ENCODE measurements around the gene GSG1L2.

DNA sequence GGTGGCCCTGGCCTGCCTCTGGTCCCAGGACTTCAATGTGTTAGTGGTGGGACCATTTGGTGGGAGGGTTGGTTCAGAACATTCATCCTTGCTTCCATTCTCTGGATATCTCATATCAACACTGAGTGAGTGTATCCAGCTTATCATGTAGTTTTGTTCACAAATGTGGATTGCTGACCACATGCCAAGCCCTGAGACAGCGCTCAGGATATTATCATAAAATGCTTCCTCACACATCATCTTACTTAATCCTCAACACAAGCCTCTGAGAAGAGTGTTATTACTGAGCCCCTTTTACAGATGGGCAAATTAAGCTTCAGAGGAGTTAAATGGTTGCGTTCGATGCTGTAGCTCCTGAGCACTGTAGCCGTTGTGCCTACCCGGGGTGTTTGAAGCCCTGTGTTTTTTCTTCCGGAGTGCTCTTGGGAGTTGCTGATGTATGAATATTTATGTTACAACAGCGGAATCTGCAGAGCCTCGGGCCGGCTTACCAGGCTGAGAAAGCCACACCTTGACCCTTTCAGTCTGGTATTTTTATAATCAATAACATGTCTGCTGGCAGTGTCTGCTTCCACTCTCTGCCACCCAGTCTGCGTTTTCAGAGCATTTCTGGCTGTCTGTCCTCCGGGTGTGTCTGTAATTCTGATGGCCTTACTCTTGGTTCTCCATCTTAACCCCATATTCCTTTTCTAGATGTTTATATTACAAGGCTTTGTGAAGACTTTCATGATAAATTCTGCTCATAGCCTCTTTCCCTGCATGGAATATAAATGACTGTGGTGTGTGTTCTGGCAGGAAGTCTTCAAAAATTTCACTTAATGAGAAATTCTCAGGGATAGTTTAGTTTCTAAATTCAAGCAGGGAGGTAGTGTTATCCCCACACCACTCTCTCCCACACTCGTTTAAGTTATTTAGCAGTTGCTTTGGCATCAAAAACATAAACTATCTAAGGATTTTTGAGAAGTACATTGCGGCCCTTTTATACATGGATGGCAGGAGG lies 6.7 kb upstream of the GSG1L2 start:
- TF ChIP-seq, protein P1, sequence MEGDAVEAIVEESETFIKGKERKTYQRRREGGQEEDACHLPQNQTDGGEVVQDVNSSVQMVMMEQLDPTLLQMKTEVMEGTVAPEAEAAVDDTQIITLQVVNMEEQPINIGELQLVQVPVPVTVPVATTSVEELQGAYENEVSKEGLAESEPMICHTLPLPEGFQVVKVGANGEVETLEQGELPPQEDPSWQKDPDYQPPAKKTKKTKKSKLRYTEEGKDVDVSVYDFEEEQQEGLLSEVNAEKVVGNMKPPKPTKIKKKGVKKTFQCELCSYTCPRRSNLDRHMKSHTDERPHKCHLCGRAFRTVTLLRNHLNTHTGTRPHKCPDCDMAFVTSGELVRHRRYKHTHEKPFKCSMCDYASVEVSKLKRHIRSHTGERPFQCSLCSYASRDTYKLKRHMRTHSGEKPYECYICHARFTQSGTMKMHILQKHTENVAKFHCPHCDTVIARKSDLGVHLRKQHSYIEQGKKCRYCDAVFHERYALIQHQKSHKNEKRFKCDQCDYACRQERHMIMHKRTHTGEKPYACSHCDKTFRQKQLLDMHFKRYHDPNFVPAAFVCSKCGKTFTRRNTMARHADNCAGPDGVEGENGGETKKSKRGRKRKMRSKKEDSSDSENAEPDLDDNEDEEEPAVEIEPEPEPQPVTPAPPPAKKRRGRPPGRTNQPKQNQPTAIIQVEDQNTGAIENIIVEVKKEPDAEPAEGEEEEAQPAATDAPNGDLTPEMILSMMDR (conservative IDR thresholded peaks at IDR 0.05; ENCODE audit: low read depth, low read length), result no peak
- TF ChIP-seq RAD21 (IDR thresholded peaks at IDR 0.05; ENCODE audit: low read length) (no peak), POLR2A (IDR thresholded peaks at IDR 0.05; ENCODE audit: low read depth, low read length) (no peak), CEBPB (IDR thresholded peaks at IDR 0.05; ENCODE audit: low read depth, low read length) (no peak), FOS (IDR thresholded peaks at IDR 0.05; ENCODE audit: low read depth, low read length) (no peak), MXI1 (IDR thresholded peaks at IDR 0.05; ENCODE audit: borderline replicate concordance, low read depth, low read length) (no peak), SMC3 (IDR thresholded peaks at IDR 0.05; ENCODE audit: low read depth, low read length) (no peak), MAZ (IDR thresholded peaks at IDR 0.05; ENCODE audit: borderline replicate concordance, low read depth, low read length) (no peak), RCOR1 (IDR thresholded peaks at IDR 0.05; ENCODE audit: insufficient replicate concordance, low read length) (no peak)
- TF ChIP-seq, protein P2, sequence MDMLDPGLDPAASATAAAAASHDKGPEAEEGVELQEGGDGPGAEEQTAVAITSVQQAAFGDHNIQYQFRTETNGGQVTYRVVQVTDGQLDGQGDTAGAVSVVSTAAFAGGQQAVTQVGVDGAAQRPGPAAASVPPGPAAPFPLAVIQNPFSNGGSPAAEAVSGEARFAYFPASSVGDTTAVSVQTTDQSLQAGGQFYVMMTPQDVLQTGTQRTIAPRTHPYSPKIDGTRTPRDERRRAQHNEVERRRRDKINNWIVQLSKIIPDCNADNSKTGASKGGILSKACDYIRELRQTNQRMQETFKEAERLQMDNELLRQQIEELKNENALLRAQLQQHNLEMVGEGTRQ (IDR thresholded peaks at IDR 0.05; ENCODE audit: low read depth, low read length), result no peak
- TF ChIP-seq, protein P3, sequence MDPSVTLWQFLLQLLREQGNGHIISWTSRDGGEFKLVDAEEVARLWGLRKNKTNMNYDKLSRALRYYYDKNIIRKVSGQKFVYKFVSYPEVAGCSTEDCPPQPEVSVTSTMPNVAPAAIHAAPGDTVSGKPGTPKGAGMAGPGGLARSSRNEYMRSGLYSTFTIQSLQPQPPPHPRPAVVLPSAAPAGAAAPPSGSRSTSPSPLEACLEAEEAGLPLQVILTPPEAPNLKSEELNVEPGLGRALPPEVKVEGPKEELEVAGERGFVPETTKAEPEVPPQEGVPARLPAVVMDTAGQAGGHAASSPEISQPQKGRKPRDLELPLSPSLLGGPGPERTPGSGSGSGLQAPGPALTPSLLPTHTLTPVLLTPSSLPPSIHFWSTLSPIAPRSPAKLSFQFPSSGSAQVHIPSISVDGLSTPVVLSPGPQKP (IDR thresholded peaks at IDR 0.05; ENCODE audit: borderline replicate concordance, low read depth, low read length), result no peak

Data from IMR-90 (cell line).